ENCODE measurements around the gene LLGL1.

The LLGL1 gene

GRCh38 chr17:18278867-18279266 lies 53.4 kb downstream of the LLGL1 start:
- DNase-seq, result no peak

- no peak for DNase-seq
Observed at GRCh38 chr17:18280249-18280648, 54.8 kb downstream of the LLGL1 start.

- DNase-seq, result no peak
Observed at GRCh38 chr17:18280766-18281371, 55.4 kb downstream of the LLGL1 start.

- DNase-seq, result no peak
Observed at GRCh38 chr17:18281788-18282187, 56.4 kb downstream of the LLGL1 start.

DNA sequence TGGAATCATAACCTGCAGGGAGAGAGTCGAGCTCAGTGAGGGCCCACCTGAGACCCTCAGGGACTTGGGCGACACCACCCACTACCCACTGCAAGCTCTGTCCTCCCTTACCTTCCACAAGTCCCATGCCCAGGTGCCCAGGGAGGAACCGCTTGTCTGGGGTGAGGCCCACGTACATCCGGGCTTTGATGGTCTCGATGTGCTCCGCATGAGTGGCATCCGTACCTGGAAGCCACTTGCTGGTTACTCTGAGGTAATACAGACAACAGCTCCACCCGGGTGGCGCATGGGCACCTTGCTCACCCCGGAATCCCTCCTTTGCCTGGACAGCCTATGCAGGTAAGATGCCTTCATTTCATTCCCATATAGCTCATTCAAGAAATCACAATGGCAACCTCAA lies 59.9 kb downstream of the LLGL1 start:
- DNase-seq, result no peak

- no peak for DNase-seq
Observed at GRCh38 chr17:18291718-18292540, 66.5 kb downstream of the LLGL1 start.
